Omental fat pad (tissue), 4 donors: ENCODE results near the gene CLEC16A. TPM values are rescaled to one million over a fixed set of nuclear protein-coding genes. Genes with fewer than 3 reads are reported as not detected.
A peak's percentile ranks its signal among the peaks of the same experiment; 100 is the strongest.

Experiments used
- ATAC-seq: fragments of 150-250 bp; one replicate; pipeline ENCODE4 v1.9.1; 2016; ENCODE audit warnings: mild to moderate bottlenecking, moderate library complexity; ENCODE audit not compliant: low FRiP score
- DNase-seq: peaks from one replicate; pipeline ENCODE4 v3.0.0-alpha.2; 2019; ENCODE audit warnings: low spot score
- total RNA-seq, 4 donors: library from RNA; depleted of rRNA; stranded (reverse); fragments of >200 nt; gene quantifications; one replicate each; pipeline ENCODE4 v1.1.0, GENCODE V29; 2016
- TF ChIP-seq, protein P1 (sequence below), 3 donors: fragments of 450-650 bp; IDR thresholded peaks; one replicate each; pipeline ENCODE4 v1.5.1; 2016 to 2017; ENCODE audit warnings: antibody characterized with exemption in 3 of 3, mild to moderate bottlenecking in 3 of 3, moderate library complexity in 2 of 3

The CLEC16A gene
- total RNA-seq, 4 donors from 2014 or later, result 24.0 to 36.9 (median 29.5) TPM

DNA sequence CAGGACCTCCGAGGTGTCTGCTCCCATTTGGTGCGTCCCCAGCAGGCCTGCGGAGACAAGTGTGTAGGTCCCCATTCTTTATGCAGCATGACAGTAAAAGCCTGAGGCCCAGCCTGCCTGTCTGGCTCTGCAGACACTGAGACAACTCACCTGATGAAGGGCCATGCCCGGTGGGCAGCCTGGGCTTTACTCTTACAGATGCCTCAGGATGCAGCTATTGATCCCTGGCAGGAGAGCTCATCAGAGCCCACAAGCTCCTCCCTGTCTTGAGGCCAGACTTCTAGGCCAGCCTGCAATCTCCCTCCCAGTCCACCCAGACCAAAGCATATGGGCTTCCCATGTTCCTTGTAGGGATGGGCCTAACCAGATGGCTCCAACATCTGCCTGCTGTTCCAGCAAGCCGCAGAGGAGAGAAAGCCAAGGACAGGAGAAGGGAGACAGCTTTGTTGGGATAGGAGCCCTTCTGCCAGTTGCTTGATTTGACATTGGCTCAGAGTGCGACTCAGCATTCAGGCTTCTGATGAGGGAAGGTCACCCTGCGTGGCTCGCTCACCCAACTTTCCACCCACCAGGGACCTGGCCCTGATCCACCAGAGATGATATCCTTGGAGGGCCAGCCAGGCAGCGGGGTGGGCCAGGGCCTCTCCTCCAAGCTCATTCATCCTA lies 224.2 kb downstream of the CLEC16A start:
- ATAC-seq, result no peak
- no peak for DNase-seq
- TF ChIP-seq, protein P1, sequence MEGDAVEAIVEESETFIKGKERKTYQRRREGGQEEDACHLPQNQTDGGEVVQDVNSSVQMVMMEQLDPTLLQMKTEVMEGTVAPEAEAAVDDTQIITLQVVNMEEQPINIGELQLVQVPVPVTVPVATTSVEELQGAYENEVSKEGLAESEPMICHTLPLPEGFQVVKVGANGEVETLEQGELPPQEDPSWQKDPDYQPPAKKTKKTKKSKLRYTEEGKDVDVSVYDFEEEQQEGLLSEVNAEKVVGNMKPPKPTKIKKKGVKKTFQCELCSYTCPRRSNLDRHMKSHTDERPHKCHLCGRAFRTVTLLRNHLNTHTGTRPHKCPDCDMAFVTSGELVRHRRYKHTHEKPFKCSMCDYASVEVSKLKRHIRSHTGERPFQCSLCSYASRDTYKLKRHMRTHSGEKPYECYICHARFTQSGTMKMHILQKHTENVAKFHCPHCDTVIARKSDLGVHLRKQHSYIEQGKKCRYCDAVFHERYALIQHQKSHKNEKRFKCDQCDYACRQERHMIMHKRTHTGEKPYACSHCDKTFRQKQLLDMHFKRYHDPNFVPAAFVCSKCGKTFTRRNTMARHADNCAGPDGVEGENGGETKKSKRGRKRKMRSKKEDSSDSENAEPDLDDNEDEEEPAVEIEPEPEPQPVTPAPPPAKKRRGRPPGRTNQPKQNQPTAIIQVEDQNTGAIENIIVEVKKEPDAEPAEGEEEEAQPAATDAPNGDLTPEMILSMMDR (IDR thresholded peaks at IDR 0.05), result no peak

DNA sequence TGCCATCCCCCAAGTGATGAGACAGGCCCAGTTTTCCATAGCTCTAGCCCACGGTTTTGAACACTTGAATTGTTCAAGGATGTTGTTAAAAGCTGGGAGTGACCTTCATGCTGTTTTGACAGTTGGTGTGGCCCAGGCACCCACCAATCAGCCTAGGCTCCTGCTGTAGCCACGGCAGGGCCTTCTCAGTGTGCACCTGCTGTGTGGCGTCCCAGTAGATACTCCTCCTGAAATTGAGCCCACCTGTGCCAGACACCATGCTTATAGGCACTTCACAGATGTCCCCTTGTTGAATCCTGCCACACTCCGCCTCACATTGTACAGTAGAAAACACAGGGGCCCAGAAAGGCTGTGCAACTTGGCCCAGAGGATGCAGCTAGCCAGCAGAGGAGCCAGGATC lies 225.3 kb downstream of the CLEC16A start:
- DNase-seq, result no peak
- TF ChIP-seq, protein P1 (IDR thresholded peaks at IDR 0.05), result no peak
- no peak for ATAC-seq

DNA sequence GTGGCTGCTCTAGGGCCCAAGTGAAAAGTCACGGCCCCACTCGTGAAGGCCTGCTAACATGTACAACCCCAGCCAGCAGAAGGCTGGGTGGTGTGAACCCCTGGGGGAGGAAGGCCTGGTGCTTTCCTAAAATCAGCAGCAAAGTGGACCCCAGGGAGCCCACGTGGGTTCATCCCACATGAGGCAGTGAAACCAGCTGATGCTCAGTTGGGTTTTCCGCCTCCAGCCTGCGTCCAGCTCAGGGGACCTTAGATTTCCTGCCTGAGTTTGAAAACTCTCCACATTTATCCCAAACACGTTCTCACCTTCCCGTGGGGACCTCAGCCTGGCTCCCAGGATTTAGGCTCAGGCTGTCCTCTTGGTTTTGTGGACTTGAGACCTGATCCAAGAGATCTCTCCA lies 225.8 kb downstream of the CLEC16A start:
- DNase-seq (no peak), ATAC-seq (no peak)
- TF ChIP-seq, protein P1 (IDR thresholded peaks at IDR 0.05), result no peak

DNA sequence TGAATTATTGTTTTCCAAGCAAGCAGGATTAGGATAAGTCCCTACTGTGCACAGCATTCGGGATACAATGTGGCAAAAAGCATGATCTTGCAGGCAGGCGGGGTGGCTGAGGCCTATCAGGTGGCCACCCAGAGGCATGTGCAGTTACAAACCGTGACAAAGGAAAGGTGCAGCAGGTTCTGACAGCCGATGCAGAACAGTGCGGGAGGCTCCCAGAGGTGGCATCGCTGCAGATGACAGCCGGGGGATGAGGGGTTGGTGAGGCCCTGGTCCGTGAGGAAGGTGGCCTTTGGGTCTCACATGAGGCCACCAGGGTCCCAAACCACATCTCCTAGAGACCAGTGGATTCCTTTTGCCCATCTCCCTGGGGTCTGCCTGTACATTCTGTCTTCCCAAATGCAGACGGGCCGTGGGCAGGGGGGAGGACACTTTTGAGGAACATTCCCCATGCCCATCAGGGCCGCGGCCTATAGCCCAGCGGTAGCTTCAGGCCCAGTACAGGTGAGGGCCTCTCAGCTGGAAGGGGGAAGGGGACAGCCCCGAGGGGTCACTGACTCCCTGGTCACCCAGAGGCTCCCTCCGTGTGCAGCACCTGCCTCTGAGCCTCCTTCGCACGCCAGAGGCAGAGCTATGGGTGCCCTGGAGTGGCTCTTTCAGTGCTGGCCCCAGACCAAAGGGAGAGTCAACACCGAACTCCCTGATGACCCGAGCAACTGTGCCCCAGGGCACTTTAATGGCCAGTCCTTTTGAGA lies 226.5 kb downstream of the CLEC16A start:
- DNase-seq (no peak), ATAC-seq (no peak)
- TF ChIP-seq, protein P1 (IDR thresholded peaks at IDR 0.05), result no peak

DNA sequence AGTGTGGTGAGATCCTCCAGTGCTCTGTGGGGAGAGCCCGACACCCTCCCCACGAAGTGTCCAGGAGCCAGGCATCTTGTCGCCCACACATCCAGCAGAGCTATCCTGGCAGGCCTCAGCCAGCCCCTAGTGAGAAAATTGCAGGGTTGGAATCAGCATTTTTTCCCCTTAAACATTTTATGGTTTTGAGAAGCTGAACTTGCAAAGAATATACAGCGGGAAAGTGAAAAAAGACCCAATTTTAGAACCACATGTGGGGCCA lies 227.0 kb downstream of the CLEC16A start:
- ATAC-seq, result no peak
- TF ChIP-seq, protein P1 (IDR thresholded peaks at IDR 0.05), result no peak
- no peak for DNase-seq

DNA sequence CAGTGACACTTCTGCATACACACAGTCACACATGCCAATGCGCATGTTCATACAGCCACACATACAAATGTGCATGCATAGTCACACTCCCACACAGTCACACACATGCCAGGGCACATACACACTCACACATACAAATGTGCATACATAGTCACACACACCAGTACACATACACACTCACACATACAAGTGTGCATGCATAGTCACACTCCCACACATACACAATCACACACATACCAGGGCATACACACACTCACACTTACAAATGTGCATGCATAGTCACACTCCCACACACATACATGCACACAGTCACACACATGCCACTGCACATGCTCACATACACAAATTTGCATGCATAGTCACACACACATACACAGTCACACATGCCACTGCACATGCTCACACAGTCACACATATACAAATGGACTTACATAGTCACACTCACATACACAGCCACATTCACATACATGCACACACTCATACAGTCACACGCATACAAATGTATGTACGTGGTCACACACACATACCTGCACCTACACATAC lies 227.5 kb downstream of the CLEC16A start:
- ATAC-seq, result peak; percentile 20
- no peak for DNase-seq
- TF ChIP-seq, protein P1 (IDR thresholded peaks at IDR 0.05), result no peak

DNA sequence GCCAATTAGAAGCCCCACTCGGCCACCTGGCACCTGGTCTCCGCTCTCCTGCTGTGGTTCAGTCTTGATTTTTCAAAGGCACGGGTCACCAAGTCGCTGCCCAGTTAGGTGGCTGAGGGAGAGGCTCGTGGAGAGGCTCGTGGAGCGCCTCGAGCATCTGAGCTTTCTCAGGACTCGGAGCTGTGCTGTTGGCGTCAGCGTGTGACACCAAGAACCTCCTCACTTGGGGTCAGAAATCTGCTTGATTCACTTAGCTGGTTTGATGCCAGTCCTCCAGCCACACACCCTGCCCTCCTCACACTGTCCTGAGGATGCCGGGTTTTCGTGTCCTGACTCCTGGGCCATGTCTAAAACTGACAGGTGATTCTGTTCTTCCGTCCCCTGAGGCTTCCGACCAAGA lies 229.1 kb downstream of the CLEC16A start:
- no peak for ATAC-seq
- TF ChIP-seq, protein P1 (IDR thresholded peaks at IDR 0.05), result no peak
- no peak for DNase-seq
